Measurements from ENCODE around the gene RAB9B.

- TF ChIP-seq CTCF (IDR thresholded peaks at IDR 0.05) (no peak), POLR2A (IDR thresholded peaks at IDR 0.05; ENCODE audit: low read length) (no peak), SREBF2 (IDR thresholded peaks at IDR 0.05) (no peak), EP300 (IDR thresholded peaks at IDR 0.05) (no peak), RFX5 (IDR thresholded peaks at IDR 0.05) (no peak), CEBPB (IDR thresholded peaks at IDR 0.05) (no peak), NPAS2 (CRISPR knock-in tag; IDR thresholded peaks at IDR 0.05; ENCODE audit: borderline replicate concordance) (no peak), CBX2 (IDR thresholded peaks at IDR 0.05; ENCODE audit: borderline replicate concordance, low read depth) (no peak), HDAC2 (IDR thresholded peaks at IDR 0.05) (no peak)
- TF ChIP-seq, protein P1, sequence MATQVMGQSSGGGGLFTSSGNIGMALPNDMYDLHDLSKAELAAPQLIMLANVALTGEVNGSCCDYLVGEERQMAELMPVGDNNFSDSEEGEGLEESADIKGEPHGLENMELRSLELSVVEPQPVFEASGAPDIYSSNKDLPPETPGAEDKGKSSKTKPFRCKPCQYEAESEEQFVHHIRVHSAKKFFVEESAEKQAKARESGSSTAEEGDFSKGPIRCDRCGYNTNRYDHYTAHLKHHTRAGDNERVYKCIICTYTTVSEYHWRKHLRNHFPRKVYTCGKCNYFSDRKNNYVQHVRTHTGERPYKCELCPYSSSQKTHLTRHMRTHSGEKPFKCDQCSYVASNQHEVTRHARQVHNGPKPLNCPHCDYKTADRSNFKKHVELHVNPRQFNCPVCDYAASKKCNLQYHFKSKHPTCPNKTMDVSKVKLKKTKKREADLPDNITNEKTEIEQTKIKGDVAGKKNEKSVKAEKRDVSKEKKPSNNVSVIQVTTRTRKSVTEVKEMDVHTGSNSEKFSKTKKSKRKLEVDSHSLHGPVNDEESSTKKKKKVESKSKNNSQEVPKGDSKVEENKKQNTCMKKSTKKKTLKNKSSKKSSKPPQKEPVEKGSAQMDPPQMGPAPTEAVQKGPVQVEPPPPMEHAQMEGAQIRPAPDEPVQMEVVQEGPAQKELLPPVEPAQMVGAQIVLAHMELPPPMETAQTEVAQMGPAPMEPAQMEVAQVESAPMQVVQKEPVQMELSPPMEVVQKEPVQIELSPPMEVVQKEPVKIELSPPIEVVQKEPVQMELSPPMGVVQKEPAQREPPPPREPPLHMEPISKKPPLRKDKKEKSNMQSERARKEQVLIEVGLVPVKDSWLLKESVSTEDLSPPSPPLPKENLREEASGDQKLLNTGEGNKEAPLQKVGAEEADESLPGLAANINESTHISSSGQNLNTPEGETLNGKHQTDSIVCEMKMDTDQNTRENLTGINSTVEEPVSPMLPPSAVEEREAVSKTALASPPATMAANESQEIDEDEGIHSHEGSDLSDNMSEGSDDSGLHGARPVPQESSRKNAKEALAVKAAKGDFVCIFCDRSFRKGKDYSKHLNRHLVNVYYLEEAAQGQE (IDR thresholded peaks at IDR 0.05): no peak
These were observed 52.8 kb downstream of the RAB9B start for GRCh38 chrX:103779141-103779789.

Measured in A549 (cell line).